ENCODE measurements around the gene BAD.
A peak's percentile ranks its signal among the peaks of the same experiment; 100 is the strongest.
"Not testable (repeated sequence)": the region's sequence is repeated elsewhere in the genome, so short reads cannot be mapped to it uniquely, and the experiment has no call there.

The BAD gene

GRCh38 chr11:64255135-64256128, 29.0 kb downstream of the BAD start:
- DNase-seq = no peak

- no peak for DNase-seq
Observed at GRCh38 chr11:64254326-64254725, 30.1 kb downstream of the BAD start.

GRCh38 chr11:64253481-64253880, 31.0 kb downstream of the BAD start:
- no peak for DNase-seq

GRCh38 chr11:64253043-64253442, 31.4 kb downstream of the BAD start:
- DNase-seq = no peak

- no peak for DNase-seq
Observed at GRCh38 chr11:64252003-64252872, 32.2 kb downstream of the BAD start.

GRCh38 chr11:64251753-64252002, 32.8 kb downstream of the BAD start:
- DNase-seq = no peak

- DNase-seq = peak; percentile 91
Observed at GRCh38 chr11:64251016-64251752, 33.3 kb downstream of the BAD start, which contains the start of gene PLCB3. TSS of gene PLCB3 (plus strand) at chr11:64251530. CDS start at chr11:64251650, 120 bp downstream.

GRCh38 chr11:64250415-64251015, 34.0 kb downstream of the BAD start:
- DNase-seq = no peak

- DNase-seq = no peak
Observed at GRCh38 chr11:64249563-64250414, 34.7 kb downstream of the BAD start.

- no peak for DNase-seq
Observed at GRCh38 chr11:64249038-64249437, 35.4 kb downstream of the BAD start.

GRCh38 chr11:64248578-64248977, 35.9 kb downstream of the BAD start:
- DNase-seq = no peak

- no peak for DNase-seq
Observed at GRCh38 chr11:64247729-64248531, 36.5 kb downstream of the BAD start.

GRCh38 chr11:64246871-64247728, 37.4 kb downstream of the BAD start, which contains the start of gene PPP1R14B:
TSS of gene PPP1R14B (minus strand) at chr11:64246943. CDS start at chr11:64246673, 270 bp downstream.
- peak; percentile 93 for DNase-seq

- not testable (repeated sequence) for DNase-seq
Observed at GRCh38 chr11:64246621-64246870, 37.9 kb downstream of the BAD start.

GRCh38 chr11:64245797-64246620, 38.5 kb downstream of the BAD start:
- DNase-seq = peak; percentile 92

GRCh38 chr11:64245401-64245796, 39.1 kb downstream of the BAD start:
- DNase-seq = no peak

GRCh38 chr11:64244966-64245365, 39.5 kb downstream of the BAD start:
- no peak for DNase-seq

GRCh38 chr11:64244107-64244506, 40.4 kb downstream of the BAD start:
- no peak for DNase-seq
